MM.1S (cell line): ENCODE results near the gene NQO2.
"Not testable (repeated sequence)": the region's sequence is repeated elsewhere in the genome, so short reads cannot be mapped to it uniquely, and the experiment has no call there.

Experiments used
- DNase-seq: peaks from one replicate; pipeline ENCODE4 v3.0.0-alpha.2; 2015
- H2AFZ ChIP-seq: fragments of 300-600 bp; sonication (generic); 2 replicates; pipeline ENCODE4 v1.6.0; 2016; ENCODE audit warnings: antibody characterized with exemption, low read length
- H3F3A ChIP-seq: fragments of 300-600 bp; sonication (generic); 2 replicates; pipeline ENCODE4 v1.6.1; 2016; ENCODE audit warnings: mild to moderate bottlenecking, antibody characterized with exemption, low read length, moderate library complexity, mixed read lengths; ENCODE audit not compliant: insufficient read depth
- H3K27ac ChIP-seq: fragments of 300-600 bp; sonication (generic); 2 replicates; pipeline ENCODE4 v1.5.1; 2016; ENCODE audit warnings: mild to moderate bottlenecking, low read length
- H3K27me3 ChIP-seq: fragments of 300-600 bp; sonication (generic); replicated peaks from 2 replicates; pipeline ENCODE4 v1.6.0; 2016; ENCODE audit warnings: low read length; ENCODE audit not compliant: insufficient read depth
- H3K36me3 ChIP-seq: fragments of 300-600 bp; sonication (generic); replicated peaks from 2 replicates; pipeline ENCODE4 v1.6.1; 2016; ENCODE audit warnings: mild to moderate bottlenecking, low read length, mixed read lengths; ENCODE audit not compliant: insufficient read depth
- H3K4me1 ChIP-seq: fragments of 300-600 bp; sonication (generic); 2 replicates; pipeline ENCODE4 v1.6.1; 2016; ENCODE audit warnings: low read length, mixed read lengths
- H3K4me2 ChIP-seq: fragments of 300-600 bp; sonication (generic); 2 replicates; pipeline ENCODE4 v1.6.0; 2016; ENCODE audit warnings: low read depth, low read length
- H3K4me3 ChIP-seq: fragments of 300-600 bp; sonication (generic); 2 replicates; pipeline ENCODE4 v1.5.1; 2016; ENCODE audit warnings: low read length, mixed read lengths
- H3K79me2 ChIP-seq: fragments of 300-600 bp; sonication (generic); 2 replicates; pipeline ENCODE4 v1.6.1; 2016; ENCODE audit warnings: mixed run types, low read length, mixed read lengths
- H3K9ac ChIP-seq: fragments of 300-600 bp; sonication (generic); 2 replicates; pipeline ENCODE4 v1.6.1; 2016; ENCODE audit warnings: low read length, mixed read lengths
- H3K9me2 ChIP-seq: fragments of 300-600 bp; sonication (generic); replicated peaks from 2 replicates; pipeline ENCODE4 v1.6.1; 2016; ENCODE audit warnings: mild to moderate bottlenecking, low read length, mixed read lengths; ENCODE audit not compliant: insufficient read depth
- H3K9me3 ChIP-seq: fragments of 300-600 bp; sonication (generic); replicated peaks from 2 replicates; pipeline ENCODE4 v1.6.1; 2016; ENCODE audit warnings: mild to moderate bottlenecking, low read length, mixed read lengths; ENCODE audit not compliant: insufficient read depth
- H4K20me1 ChIP-seq: fragments of 300-600 bp; sonication (generic); 2 replicates; pipeline ENCODE4 v1.6.1; 2016; ENCODE audit warnings: mild to moderate bottlenecking, low read length, moderate library complexity, mixed read lengths; ENCODE audit not compliant: insufficient read depth
- CTCF ChIP-seq: fragments of 300-600 bp; sonication (generic); IDR thresholded peaks from 2 replicates; pipeline ENCODE4 v1.5.1; 2016; ENCODE audit warnings: antibody characterized with exemption, low read length, mixed read lengths
- EZH2 ChIP-seq: fragments of 300-600 bp; sonication (generic); optimal IDR thresholded peaks from 2 replicates; pipeline ENCODE3; 2017; ENCODE audit warnings: low read depth, mild to moderate bottlenecking, antibody characterized with exemption, low read length, mixed read lengths
- EZH2phosphoT487 ChIP-seq: fragments of 300-600 bp; sonication (generic); IDR thresholded peaks from 2 replicates; pipeline ENCODE4 v1.6.1; 2018; ENCODE audit warnings: antibody characterized with exemption, low read length

Gene NQO2

GRCh38 chr6:3005874-3006273 is 6.2 kb downstream of the NQO2 start:
- TF ChIP-seq EZH2phosphoT487, result no peak
- no peak for TF ChIP-seq CTCF
- TF ChIP-seq EZH2, result no peak
- H3K9ac ChIP-seq, result no peak overlapping the region
- H3K79me2 ChIP-seq, result no peaks in the 10 kb centered on the region
- H3F3A ChIP-seq, result 0 out of 2 replicates have a peak, but pooled peaks cover 5% of the 10 kb centered on the region
- no peak overlapping the region for H3K27ac ChIP-seq
- no peaks in the 10 kb centered on the region for H3K36me3 ChIP-seq
- no peak for DNase-seq
- H3K9me2 ChIP-seq, result no peaks in the 10 kb centered on the region
- H3K27me3 ChIP-seq, result no peaks in the 10 kb centered on the region
- H3K4me1 ChIP-seq, result peaks cover 7% of the 10 kb centered on the region; the same call in 1 of the 2 replicates
- no peaks in the 10 kb centered on the region for H4K20me1 ChIP-seq
- H2AFZ ChIP-seq, result no peak overlapping the region
- H3K4me2 ChIP-seq, result no peak overlapping the region
- H3K9me3 ChIP-seq, result no peaks in the 10 kb centered on the region
- H3K4me3 ChIP-seq, result no peak overlapping the region

GRCh38 chr6:3006476-3006875 is 6.8 kb downstream of the NQO2 start:
- H3K4me1 ChIP-seq, result peaks cover 3% of the 10 kb centered on the region; the same call in 1 of the 2 replicates
- no peak for DNase-seq
- H3K36me3 ChIP-seq, result no peaks in the 10 kb centered on the region
- H3K79me2 ChIP-seq, result no peaks in the 10 kb centered on the region
- no peak overlapping the region for H2AFZ ChIP-seq
- no peak overlapping the region for H3K27ac ChIP-seq
- H3K9me3 ChIP-seq, result no peaks in the 10 kb centered on the region
- H3K9me2 ChIP-seq, result no peaks in the 10 kb centered on the region
- no peak overlapping the region for H3K9ac ChIP-seq
- TF ChIP-seq EZH2phosphoT487 (no peak), CTCF (no peak)
- no peak overlapping the region for H3K4me3 ChIP-seq
- H3K4me2 ChIP-seq, result no peak overlapping the region
- no peaks in the 10 kb centered on the region for H4K20me1 ChIP-seq
- 0 out of 2 replicates have a peak, but pooled peaks cover 3% of the 10 kb centered on the region for H3F3A ChIP-seq
- H3K27me3 ChIP-seq, result no peaks in the 10 kb centered on the region

- Histone ChIP-seq H3K4me3 (no peak overlapping the region), H3K9me2 (no peaks in the 10 kb centered on the region), H3K9me3 (no peaks in the 10 kb centered on the region), H3K27ac (no peak overlapping the region), H2AFZ (no peak overlapping the region), H4K20me1 (no peaks in the 10 kb centered on the region), H3K4me1 (no peaks in the 10 kb centered on the region), H3K36me3 (no peaks in the 10 kb centered on the region), H3K27me3 (no peaks in the 10 kb centered on the region), H3K9ac (no peak overlapping the region), H3K79me2 (no peaks in the 10 kb centered on the region), H3F3A (no peaks in the 10 kb centered on the region), H3K4me2 (no peak overlapping the region)
- no peak for DNase-seq
- no peak for TF ChIP-seq CTCF
- no peak for TF ChIP-seq EZH2phosphoT487
- no peak for TF ChIP-seq EZH2
Measured at GRCh38 chr6:3007571-3007970, 7.9 kb downstream of the NQO2 start.

- not testable (repeated sequence) for DNase-seq, H3F3A ChIP-seq, H3K27me3 ChIP-seq, H3K4me3 ChIP-seq, H3K79me2 ChIP-seq, H3K36me3 ChIP-seq, H3K9me3 ChIP-seq, H3K9me2 ChIP-seq, H4K20me1 ChIP-seq, H2AFZ ChIP-seq, H3K4me1 ChIP-seq, H3K9ac ChIP-seq, H3K4me2 ChIP-seq, H3K27ac ChIP-seq
Measured at GRCh38 chr6:3008712-3009265, 9.1 kb downstream of the NQO2 start.
